Measurements from ENCODE around the gene SNX15. TPM values are rescaled to one million over a fixed set of nuclear protein-coding genes. Genes with fewer than 3 reads are reported as not detected.

The SNX15 gene
- total RNA-seq, 4 donors from 2014 or later = 16.0 to 39.2 (median 20.5) TPM

DNA sequence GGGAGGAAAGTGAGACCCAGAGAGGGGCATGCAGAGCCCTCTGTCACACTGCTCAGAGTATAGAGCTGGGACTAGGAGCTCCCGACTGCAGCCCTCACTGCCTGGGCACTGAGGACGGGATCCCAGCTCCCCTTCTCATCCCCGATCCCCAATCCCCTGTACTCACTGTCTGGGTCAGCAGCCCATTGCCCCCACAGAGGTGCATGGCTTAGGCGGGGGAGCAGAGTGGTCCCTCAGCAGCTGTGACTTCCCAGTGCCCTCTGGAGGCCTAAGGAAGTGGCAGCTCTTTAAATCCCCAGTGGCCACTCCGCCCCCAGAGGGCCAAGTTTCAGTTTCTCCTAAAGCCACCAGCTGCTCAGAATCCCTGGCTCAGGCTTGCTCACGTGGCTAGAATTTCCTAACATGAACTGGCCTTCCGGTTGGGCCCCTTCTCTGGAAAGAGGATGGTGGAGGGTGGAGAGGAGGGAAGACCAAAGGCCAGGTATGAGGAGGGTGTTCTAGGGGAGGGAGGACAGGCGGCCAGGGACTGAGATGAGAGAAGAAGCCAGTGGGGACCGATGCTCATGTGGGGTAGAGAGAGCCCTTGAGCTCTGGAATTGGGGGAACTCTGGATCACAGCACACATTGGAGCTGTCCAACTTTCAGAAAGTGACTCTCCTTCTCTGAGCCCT lies 30.4 kb upstream of the SNX15 start, which contains the start of gene BATF2:
Gene BATF2, minus strand, starts transcription at position 262 of the 671 bp plus-strand sequence. Its CDS starts 57 bp downstream, at position 205.
- TF ChIP-seq, protein P1, sequence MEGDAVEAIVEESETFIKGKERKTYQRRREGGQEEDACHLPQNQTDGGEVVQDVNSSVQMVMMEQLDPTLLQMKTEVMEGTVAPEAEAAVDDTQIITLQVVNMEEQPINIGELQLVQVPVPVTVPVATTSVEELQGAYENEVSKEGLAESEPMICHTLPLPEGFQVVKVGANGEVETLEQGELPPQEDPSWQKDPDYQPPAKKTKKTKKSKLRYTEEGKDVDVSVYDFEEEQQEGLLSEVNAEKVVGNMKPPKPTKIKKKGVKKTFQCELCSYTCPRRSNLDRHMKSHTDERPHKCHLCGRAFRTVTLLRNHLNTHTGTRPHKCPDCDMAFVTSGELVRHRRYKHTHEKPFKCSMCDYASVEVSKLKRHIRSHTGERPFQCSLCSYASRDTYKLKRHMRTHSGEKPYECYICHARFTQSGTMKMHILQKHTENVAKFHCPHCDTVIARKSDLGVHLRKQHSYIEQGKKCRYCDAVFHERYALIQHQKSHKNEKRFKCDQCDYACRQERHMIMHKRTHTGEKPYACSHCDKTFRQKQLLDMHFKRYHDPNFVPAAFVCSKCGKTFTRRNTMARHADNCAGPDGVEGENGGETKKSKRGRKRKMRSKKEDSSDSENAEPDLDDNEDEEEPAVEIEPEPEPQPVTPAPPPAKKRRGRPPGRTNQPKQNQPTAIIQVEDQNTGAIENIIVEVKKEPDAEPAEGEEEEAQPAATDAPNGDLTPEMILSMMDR (IDR thresholded peaks at IDR 0.05; ENCODE audit: low read depth) = no peak

DNA sequence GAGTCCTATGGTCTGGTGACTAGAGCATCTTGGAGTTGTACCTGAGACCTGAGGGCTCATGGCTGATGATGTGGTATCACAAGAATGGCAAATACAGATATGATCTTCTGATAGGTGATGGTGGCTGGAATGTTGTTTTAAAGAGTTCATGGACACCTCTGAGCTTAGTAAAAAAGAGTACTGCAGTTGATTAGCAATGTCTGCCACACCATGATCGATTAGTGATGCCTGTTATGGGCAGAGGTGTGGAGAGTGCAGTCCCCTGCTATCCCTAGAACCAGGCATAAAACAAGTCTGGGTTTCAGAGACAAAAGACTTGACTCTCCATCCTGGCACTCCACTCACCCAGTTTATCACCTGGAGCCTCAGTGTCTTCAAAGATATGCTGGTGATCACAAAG lies 29.1 kb upstream of the SNX15 start:
- TF ChIP-seq, protein P1 (IDR thresholded peaks at IDR 0.05; ENCODE audit: low read depth) = no peak

DNA sequence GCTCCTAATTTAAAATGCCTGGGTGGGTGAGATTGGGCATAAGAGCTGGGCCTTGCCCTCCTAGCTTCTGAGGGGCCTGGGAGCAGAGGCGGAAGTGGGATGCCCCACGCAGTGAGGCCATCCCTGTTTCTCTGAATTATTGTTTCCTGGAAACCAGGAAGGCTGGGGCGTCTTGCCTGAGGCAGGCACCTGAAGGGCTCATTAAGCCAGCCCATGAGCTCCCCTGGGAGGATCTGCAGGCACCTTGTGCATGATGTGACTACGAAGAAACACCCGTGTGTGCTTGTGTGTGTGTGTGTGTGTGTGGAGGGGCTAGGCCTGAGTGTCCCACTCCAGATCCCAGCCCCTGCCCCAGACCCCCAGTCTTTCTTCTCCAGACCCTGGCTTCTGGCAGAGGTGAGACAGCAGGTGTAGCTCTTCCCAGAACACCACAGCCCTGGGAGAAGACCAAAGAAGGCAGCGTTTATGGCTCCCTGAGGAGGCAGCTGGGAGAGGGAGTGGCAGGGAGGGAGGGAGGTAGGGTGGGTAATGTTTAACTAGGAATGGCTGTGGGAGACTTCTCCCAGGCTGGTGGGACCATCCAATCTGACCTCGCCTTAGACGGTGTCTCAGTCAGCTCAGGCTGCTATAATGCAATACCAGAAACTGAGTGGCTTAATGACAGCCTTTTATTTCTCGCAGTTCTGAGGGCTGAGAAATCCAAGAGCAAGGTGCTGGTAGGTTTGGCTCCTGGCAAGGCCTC lies 28.4 kb upstream of the SNX15 start:
- TF ChIP-seq, protein P1 (IDR thresholded peaks at IDR 0.05; ENCODE audit: low read depth) = no peak

DNA sequence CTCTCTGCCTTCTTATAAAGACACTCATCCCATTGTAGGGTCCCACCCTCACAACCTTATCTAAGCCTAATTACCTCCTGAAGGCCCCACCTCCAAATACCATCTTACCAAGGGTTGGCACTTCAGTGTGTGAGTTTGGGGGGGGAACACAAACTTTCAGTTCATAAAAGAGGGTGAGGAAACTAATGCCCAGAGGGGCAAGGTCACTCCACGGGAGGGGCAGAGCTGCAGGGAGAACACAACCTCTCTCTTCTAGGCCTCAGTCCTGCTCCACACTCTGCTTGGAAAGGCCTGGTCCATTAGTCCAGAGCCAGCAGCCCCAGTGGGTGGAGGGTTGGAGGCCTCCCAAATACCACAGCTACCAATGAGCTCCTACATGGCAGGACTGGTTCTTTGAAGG lies 27.8 kb upstream of the SNX15 start:
- TF ChIP-seq, protein P1 (IDR thresholded peaks at IDR 0.05; ENCODE audit: low read depth) = no peak

DNA sequence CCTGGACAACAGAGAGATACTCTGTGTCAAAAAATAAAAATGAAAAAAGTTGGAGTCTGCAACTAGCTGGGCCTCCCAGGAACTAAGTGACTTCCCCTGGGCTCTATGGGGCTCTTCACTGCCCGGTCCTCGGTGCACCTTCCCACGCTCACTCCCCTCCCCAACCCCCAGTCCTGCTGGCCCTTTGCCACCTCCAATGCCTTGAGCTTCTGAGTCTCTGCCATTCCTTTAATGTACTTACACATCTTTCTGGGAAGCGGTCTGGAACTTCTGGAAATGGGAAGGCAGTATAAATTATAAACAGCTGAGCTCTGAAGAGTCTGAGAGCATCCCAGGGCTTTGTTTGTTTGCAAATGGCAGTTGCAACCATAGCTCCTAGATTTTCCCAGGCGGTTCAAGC lies 24.5 kb upstream of the SNX15 start:
- TF ChIP-seq, protein P1 (IDR thresholded peaks at IDR 0.05; ENCODE audit: low read depth) = no peak

DNA sequence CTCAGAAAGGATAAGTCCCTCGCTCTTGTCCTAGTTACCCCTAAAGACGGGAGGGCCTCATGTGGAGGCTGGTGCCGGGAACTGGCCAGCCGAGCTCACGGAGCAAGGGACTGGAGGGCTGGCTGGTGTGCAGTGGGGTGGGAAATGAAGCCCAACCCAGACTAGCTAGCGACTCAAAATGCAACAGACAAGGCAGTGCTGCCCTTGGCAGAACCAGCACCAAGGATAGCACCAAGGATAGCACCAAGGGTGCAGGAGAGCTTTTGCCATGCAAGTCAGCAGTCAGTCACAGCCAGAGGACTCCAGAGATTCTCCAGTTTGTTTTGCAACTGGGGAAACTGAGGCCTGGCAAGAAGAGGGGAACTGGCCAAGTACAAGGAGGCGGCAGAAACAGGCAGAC lies 24.0 kb upstream of the SNX15 start:
- TF ChIP-seq, protein P1 (IDR thresholded peaks at IDR 0.05; ENCODE audit: low read depth) = no peak

DNA sequence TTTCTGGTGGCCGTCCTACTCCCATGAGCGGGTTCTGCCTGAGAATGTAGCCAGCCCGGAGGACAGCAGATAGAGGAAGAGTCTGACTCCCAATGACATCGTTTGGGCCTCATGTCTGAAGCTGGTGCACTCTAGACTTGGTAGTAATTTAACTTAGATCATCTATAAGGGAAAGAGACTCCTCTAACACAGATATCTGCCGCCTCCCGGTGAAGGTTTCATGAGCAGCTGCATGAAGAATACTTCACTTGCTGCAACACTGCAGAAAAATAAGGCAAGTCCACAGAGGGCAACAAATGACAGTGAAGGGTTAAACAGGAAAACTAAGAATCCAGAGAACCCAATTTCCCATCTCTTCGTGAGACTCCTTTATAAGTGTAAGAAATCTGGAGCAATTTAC lies 19.2 kb upstream of the SNX15 start:
- TF ChIP-seq, protein P1 (IDR thresholded peaks at IDR 0.05; ENCODE audit: low read depth) = no peak

All from subcutaneous adipose tissue (tissue), 4 donors.